Retinal pigment epithelial cell (primary cell): Measurements from ENCODE around the gene PLEKHA7.

Source experiments
- DNase-seq: peaks from one replicate; pipeline ENCODE4 v3.0.0-alpha.2; 2010; ENCODE audit warnings: low read depth
- H3K4me3 ChIP-seq: 2 replicates; pipeline ENCODE4 v1.5.1; 2011; ENCODE audit warnings: mild to moderate bottlenecking, low read length, control low read depth, moderate library complexity
- TF ChIP-seq, protein P1 (sequence below): conservative IDR thresholded peaks from 2 replicates; pipeline ENCODE4 v1.5.1; 2011; ENCODE audit warnings: low read depth, low read length, control low read depth, inconsistent platforms

Gene PLEKHA7

GRCh38 chr11:16832193-16832539 is 182.0 kb downstream of the PLEKHA7 start:
- DNase-seq = no peak
- TF ChIP-seq, protein P1, sequence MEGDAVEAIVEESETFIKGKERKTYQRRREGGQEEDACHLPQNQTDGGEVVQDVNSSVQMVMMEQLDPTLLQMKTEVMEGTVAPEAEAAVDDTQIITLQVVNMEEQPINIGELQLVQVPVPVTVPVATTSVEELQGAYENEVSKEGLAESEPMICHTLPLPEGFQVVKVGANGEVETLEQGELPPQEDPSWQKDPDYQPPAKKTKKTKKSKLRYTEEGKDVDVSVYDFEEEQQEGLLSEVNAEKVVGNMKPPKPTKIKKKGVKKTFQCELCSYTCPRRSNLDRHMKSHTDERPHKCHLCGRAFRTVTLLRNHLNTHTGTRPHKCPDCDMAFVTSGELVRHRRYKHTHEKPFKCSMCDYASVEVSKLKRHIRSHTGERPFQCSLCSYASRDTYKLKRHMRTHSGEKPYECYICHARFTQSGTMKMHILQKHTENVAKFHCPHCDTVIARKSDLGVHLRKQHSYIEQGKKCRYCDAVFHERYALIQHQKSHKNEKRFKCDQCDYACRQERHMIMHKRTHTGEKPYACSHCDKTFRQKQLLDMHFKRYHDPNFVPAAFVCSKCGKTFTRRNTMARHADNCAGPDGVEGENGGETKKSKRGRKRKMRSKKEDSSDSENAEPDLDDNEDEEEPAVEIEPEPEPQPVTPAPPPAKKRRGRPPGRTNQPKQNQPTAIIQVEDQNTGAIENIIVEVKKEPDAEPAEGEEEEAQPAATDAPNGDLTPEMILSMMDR = no peak
- H3K4me3 ChIP-seq = no peak overlapping the region

- no peak for DNase-seq
- TF ChIP-seq, protein P1 = no peak
- H3K4me3 ChIP-seq = no peak overlapping the region
Observed at GRCh38 chr11:16831316-16832192, 182.7 kb downstream of the PLEKHA7 start.

GRCh38 chr11:16827139-16827538 is 187.1 kb downstream of the PLEKHA7 start:
- no peak overlapping the region for H3K4me3 ChIP-seq
- no peak for DNase-seq
- TF ChIP-seq, protein P1 = no peak

DNA sequence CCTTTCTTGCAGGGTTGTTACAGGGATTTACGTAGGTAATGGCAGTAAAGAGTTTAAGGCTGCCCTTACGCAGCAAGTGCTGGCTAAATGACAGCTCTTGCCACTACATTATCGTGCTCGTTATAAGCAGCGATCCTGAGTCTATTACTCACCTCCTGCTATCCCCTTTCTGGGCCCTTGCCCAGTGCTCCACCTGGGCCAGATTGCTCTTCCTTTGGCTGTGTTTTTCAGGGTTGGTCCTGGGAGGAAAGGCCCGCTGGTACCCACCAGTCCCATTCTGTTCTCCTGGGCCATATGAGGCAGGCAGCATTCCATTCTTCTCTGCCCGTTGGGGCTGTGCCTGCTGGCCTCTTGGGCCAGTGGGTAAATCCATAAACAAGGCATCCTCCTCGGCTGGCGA is 188.2 kb downstream of the PLEKHA7 start:
- no peak for DNase-seq
- H3K4me3 ChIP-seq = no peak overlapping the region
- TF ChIP-seq, protein P1 = no peak

GRCh38 chr11:16825101-16825500 is 189.1 kb downstream of the PLEKHA7 start:
- TF ChIP-seq, protein P1 = no peak
- DNase-seq = no peak
- no peak overlapping the region for H3K4me3 ChIP-seq

DNA sequence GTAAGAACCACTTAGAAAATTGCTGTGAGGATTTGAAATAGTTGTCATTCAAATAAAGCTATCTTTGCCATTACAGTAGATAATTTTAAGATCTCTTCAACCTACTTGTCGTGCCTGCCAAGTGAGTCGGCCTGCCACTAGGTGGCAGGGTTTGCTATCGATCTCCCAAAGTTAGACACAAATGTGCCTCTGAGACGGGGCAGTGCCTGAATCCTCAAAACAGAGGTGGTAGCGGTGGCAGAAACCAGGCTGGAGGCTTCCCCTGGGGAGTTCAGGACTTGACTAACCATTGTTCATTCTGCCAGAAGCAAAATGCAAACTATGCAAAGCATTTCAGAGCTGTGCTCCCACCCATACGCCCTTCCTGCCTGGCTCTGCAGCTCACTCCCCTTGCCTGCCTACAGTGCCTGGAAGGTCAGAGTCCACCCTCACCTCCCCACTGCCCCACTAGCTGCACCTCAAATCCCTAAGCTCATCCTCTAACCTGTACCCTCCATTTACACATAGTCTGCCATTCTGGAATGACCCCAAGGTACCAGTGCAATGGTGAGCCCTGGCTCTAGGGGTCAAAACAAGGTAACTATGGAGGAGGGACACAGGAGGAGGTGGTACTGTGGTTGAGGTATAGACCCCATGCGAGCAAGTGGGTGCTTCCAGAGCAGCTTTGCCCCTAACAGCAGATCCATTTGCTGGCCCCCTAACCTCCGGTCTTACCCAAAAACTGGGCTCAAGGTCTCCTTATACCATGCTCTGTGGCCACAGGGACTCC is 193.7 kb downstream of the PLEKHA7 start:
- TF ChIP-seq, protein P1 = peak; percentile 92
- H3K4me3 ChIP-seq = no peak overlapping the region
- peak; percentile 39 for DNase-seq
